ENCODE data around the gene PRKG1.

GRCh38 chr10:51235865-51236264 lies 161.6 kb downstream of the PRKG1 start:
- no peak for TF ChIP-seq CTCF (conservative IDR thresholded peaks at IDR 0.05; ENCODE audit: low read depth, low read length)
- TF ChIP-seq EZH2 (IDR thresholded peaks at IDR 0.05; ENCODE audit: low read length, unreplicated experiment) = no peak
- TF ChIP-seq EZH2phosphoT487 (IDR thresholded peaks at IDR 0.05; ENCODE audit: borderline replicate concordance, low read length) = no peak
